Upper lobe of left lung (tissue), 4 donors: Measurements from ENCODE around the gene GFOD1.

Experiments
- CTCF ChIP-seq, 6 experiments: fragments of 450-650 bp in 4 of 6; fragments of 200-600 bp in 2 of 6; sonication (generic) in 2 of 6; IDR thresholded peaks; one replicate each; pipeline ENCODE4 v1.5.1; 2016 to 2019; ENCODE audit warnings: antibody characterized with exemption in 6 of 6
- EP300 ChIP-seq, 4 donors: sonication (generic); formaldehyde crosslinking; IDR thresholded peaks; one replicate each; pipeline ENCODE4 v1.5.1; 2017; ENCODE audit warnings: antibody characterized with exemption in 4 of 4, control low read depth in 2 of 4
- POLR2A ChIP-seq, 4 donors: fragments of 450-650 bp; IDR thresholded peaks; one replicate each; pipeline ENCODE4 v1.5.1; 2016 to 2017; ENCODE audit warnings: antibody characterized with exemption in 4 of 4, mild to moderate bottlenecking in 2 of 4
- POLR2AphosphoS5 ChIP-seq, 2 donors: sonication (generic); formaldehyde crosslinking; IDR thresholded peaks; one replicate each; pipeline ENCODE4 v1.5.1; 2017; ENCODE audit warnings: antibody characterized with exemption in 2 of 2

- TF ChIP-seq POLR2AphosphoS5 (IDR thresholded peaks at IDR 0.05): no peak
- no peak for TF ChIP-seq POLR2A (IDR thresholded peaks at IDR 0.05)
- peak in 2 of 4 donors; percentile 66 to 67 for TF ChIP-seq EP300 (IDR thresholded peaks at IDR 0.05)
- TF ChIP-seq CTCF (IDR thresholded peaks at IDR 0.05): no peak
Measured at GRCh38 chr6:13522656-13523055, 35.3 kb upstream of the GFOD1 start.
